GM19025 (cell line): ENCODE measurements around the gene FILIP1.
A peak's percentile ranks its signal among the peaks of the same experiment; 100 is the strongest.

Experiments
- ATAC-seq: cut with Tn5 transposase; IDR thresholded peaks from one replicate; pipeline ENCODE4 v1.9.1; 2021; ENCODE audit warnings: mild to moderate bottlenecking, low read depth, moderate library complexity; ENCODE audit not compliant: unreplicated experiment

Gene FILIP1

GRCh38 chr6:75497994-75498393 lies 4.4 kb upstream of the FILIP1 start:
- no peak for ATAC-seq

GRCh38 chr6:75495011-75495410 lies 1.4 kb upstream of the FILIP1 start:
- ATAC-seq = no peak

- no peak for ATAC-seq
Observed at GRCh38 chr6:75494290-75494689, 690 bp upstream of the FILIP1 start.

GRCh38 chr6:75492386-75493153 lies 1.0 kb downstream of the FILIP1 start:
- ATAC-seq = peak; percentile 21

- ATAC-seq = no peak
Observed at GRCh38 chr6:75491291-75491690, 2.3 kb downstream of the FILIP1 start.

- no peak for ATAC-seq
Observed at GRCh38 chr6:75490706-75491105, 2.9 kb downstream of the FILIP1 start.

GRCh38 chr6:75489025-75489424 lies 4.6 kb downstream of the FILIP1 start:
- ATAC-seq = no peak

- no peak for ATAC-seq
Observed at GRCh38 chr6:75488033-75488432, 5.6 kb downstream of the FILIP1 start.

GRCh38 chr6:75486850-75487518 lies 6.6 kb downstream of the FILIP1 start:
- no peak for ATAC-seq

GRCh38 chr6:75484535-75484934 lies 9.1 kb downstream of the FILIP1 start:
- peak; percentile 96 for ATAC-seq

- ATAC-seq = no peak
Observed at GRCh38 chr6:75483136-75483952, 10.3 kb downstream of the FILIP1 start.

- ATAC-seq = no peak
Observed at GRCh38 chr6:75481936-75482593, 11.5 kb downstream of the FILIP1 start.

- no peak for ATAC-seq
Observed at GRCh38 chr6:75481394-75481793, 12.2 kb downstream of the FILIP1 start.

- no peak for ATAC-seq
Observed at GRCh38 chr6:75480425-75480824, 13.2 kb downstream of the FILIP1 start.

GRCh38 chr6:75479712-75480111 lies 13.9 kb downstream of the FILIP1 start:
- no peak for ATAC-seq

- no peak for ATAC-seq
Observed at GRCh38 chr6:75478929-75479328, 14.7 kb downstream of the FILIP1 start.

- ATAC-seq = peak; percentile 80
Observed at GRCh38 chr6:75472885-75473284, 20.7 kb downstream of the FILIP1 start.

- no peak for ATAC-seq
Observed at GRCh38 chr6:75467966-75468365, 25.6 kb downstream of the FILIP1 start.

- ATAC-seq = no peak
Observed at GRCh38 chr6:75467284-75467683, 26.3 kb downstream of the FILIP1 start.

GRCh38 chr6:75466636-75467035 lies 27.0 kb downstream of the FILIP1 start:
- ATAC-seq = no peak

- ATAC-seq = no peak
Observed at GRCh38 chr6:75463908-75464307, 29.7 kb downstream of the FILIP1 start.
